Ureter (tissue), 1 donor: ENCODE data around the gene RALGAPA2. TPM values are rescaled to one million over a fixed set of nuclear protein-coding genes. Genes with fewer than 3 reads are reported as not detected.

Experiments
- DNase-seq: peaks from one replicate; pipeline ENCODE4 v3.0.0-alpha.2; 2020; ENCODE audit warnings: low spot score
- total RNA-seq: library from RNA; stranded (reverse); gene quantifications from one replicate; pipeline ENCODE4 v1.2.4, GENCODE V29; 2023
- donor health status: DM: yes; HTN: yes; CAD: no.

The RALGAPA2 gene
- total RNA-seq, 1 donor from 2014 or later = 107 TPM

- DNase-seq = no peak
Measured at GRCh38 chr20:20404633-20405032, 307.8 kb downstream of the RALGAPA2 start.

DNA sequence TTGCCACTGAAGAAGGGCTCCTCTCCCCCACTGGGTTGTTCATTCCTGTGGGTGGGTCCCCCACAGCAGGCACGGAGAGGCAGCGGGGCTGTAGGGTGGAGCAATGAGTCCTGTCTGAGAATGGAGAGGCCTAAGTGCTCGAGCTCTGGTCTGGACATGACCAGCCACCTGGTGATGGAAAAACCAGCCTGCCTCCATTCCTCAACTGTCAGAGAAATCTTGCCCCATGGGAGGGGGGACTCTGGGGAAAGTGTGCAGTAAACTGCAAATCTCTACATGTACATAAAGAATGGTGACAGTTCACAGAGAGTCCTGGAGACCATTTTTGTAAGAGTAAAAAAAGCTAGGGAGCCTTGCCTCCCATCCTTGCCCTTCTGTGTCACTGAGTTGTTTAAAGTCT lies 310.5 kb downstream of the RALGAPA2 start:
- DNase-seq = no peak

DNA sequence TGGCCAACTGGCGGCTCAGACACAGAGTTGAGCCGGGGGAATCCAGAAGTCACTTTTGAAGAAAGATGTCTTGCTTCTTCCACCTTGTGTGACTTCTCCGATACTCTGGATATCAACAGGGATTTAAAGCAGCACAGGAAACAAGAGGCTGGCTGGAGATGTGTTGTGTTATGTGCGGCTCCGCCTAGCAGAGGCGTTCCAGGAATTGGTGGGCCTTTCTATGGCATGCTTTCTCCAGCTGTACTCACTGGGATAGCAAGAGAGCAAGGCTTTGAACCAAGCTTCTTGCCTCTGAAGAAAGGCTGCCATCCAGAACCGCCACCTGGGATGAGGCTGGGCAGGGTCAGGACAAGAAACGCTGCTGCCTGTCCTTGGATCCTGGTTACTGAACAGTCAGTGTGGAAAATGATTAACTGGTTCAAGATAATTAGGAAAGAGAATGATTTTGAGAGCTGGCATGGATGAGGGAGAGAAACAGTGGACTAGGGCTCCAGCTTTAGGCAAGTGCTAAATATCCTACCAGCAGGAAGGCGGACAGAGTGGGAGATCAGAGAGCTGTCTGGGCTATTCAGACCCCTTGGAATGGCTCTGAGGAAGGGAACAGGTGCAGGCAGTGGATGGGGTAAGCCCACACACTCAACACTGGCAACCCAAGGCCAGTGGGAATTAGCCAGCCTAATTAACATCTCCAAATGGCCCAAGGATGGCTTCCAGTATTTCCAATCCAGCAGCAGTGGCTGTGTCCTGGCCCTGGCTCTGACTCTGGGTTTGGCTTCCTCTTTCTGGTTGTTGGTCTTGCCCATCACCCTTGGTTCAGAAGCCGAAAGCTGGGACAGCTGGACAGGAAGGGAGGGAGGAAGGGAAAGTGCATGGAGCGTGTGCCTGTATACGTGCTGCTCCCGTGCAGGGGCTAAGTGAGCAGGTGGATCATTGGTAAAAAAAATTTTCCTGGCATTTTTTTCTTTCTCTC lies 312.6 kb downstream of the RALGAPA2 start:
- DNase-seq = no peak

DNA sequence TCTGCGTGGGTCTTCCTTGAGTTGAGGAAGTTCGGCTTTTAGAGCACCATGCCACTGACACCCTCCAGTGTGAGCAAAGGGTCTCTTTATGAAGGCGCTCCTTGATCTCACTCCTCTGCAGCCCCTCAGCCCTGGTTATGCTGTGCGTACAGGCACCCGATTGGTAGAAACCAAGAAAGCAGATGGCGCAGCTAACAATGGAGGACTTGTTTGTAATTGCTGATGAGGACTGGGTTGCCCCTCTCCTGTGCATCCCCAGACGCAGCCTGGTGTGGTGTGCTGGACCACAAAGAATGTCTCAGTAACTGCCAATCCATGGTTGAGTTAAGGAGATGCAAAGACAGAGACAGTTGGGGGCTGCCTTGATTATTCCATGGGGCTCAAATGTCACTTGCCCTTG lies 314.3 kb downstream of the RALGAPA2 start:
- no peak for DNase-seq

DNA sequence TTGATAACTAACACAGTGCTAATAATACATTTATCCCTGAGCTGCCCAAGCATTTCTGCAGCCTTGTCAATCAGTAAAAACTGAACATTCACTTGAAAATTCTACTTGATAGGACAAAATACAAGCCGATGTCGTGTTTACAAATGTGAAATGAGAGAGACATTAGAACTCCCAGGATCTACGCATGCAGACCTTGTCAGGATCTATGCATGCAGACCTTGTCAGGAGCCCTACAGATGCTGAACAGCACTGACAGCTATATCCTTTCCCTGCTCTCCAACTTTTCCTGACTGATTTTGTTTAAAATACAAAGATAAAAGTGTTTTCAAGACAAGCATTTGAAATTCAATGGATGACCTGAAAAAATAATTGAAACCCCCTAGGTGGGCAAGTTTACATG lies 315.6 kb downstream of the RALGAPA2 start:
- no peak for DNase-seq

DNA sequence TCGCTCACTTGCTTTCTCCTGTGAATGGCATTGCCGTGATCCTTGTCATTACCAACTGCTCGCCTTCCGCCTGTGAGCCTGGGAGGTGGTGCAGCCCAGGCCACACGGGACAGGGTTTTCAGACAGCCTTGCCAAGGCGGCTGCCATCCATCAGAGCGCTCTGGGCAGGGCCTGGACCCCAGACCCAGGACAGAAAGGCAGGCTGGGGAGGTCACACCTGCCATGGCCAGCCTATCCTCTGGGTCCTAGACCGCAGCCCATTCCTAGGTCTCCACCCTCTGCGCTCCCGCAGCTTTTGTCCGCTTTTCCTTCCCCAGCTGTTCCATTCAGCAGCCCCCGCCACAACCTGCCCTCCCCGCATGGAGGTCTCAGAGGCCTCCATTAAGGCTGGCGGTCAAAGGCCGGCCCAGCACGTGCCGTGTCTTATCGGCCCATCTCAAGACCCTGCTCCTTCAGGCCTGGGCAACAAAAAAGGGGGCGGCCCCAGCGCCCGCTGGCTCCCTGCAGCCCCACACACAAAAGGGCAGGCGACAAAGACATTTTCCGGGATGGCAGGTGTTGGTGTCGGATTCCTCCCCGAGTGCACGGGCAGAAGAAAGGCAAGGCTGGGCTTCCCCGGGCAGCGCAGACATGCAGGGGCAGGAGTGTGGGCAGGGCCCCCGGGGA lies 316.4 kb downstream of the RALGAPA2 start:
- no peak for DNase-seq

GRCh38 chr20:20395087-20395486 lies 317.4 kb downstream of the RALGAPA2 start:
- no peak for DNase-seq

- DNase-seq = no peak
Measured at GRCh38 chr20:20393207-20394120, 319.0 kb downstream of the RALGAPA2 start.

DNA sequence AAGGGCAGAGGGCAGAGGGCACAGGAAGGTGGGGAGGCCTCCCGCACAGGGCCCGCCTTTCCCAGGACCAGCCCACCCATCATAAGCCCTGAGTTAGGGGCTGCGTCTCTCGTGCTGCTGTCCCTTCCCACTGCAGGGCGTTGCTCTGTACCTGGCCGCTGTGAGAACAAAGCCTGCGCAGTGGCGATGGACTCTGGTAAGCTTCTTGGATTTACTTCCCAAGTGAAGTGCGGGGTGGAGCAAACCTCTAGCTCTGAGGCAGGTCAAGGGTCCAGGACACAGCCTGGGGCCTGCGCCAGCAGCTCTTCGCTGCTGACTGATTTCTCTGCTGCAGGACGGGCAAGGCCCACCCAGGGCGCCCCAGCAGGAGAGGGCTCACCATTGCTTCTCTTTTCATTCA lies 320.7 kb downstream of the RALGAPA2 start:
- DNase-seq = no peak

DNA sequence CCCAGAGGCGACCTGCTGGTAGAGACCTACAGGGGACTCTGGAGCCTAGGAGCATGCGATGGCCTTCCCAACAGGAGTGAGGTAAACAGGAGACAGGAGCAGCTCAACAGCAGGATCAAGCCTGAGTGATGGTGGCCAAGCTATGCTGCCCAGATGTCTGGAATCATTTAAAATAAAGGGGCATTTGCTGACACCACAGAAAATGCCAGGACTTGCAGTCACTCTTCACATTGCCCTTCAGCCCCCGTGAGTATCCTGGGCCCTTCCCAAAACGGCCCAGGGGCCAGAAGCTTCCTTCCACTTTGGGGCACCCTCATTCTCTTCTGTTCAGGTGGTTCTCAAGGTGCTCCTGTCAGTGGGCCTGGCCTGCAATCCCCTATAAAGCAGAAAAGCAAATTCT lies 321.3 kb downstream of the RALGAPA2 start:
- DNase-seq = no peak

DNA sequence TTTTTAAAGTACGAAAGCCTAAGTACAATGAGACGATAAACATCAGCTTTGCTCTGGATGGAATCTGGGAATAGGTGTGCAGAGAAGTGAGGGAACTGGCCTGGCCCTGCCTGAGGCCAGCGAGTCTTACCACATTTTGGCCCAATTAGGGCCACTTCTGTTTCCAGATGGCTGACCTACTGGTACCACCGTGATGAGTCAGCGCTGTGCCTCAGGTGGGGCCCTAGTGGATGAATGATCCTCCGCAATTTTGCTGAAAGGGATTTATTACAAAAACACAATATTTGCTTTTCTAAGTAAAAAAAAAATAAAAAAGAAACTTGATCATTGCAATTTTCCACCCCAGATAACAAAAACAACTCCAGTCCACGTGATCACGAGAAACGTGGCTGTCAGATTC lies 322.1 kb downstream of the RALGAPA2 start:
- no peak for DNase-seq

DNA sequence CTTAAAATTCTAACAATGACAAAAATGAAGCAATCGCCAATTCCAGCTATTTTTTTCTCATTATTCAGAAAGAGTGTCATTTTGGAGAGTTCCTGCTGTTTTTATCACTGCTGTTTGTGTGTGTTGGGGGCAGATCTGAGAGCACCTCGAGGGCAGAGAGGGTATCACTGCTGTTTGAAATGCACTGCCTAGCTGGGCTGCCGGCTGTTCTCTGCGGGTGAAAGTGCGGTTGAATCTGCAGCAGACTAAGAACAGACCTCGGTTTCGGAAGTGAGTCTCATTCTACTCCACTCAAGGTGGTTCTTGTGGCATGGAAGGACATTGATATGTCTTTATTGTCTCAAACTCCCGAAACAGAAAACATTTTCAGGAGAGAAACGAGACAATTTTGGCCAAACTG lies 326.3 kb downstream of the RALGAPA2 start:
- DNase-seq = no peak

DNA sequence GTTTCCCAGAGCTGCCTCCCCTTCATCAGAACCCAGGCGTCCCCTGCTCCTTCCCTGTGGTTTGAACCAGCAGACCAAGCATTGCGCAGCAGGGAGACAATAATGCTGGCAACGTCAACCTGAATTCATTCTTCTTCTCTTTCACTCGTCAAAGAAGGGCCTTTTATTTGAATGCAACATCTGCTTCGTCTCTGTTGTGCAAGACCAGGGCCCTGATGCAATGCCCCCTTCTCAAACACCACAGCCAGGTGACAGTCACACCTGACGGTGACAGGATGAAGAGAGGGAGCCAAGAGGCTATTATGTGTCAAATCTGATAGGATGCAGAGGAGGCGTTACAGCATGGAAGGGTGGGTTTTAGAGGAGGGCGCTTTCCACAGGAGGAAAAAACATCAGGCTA lies 336.6 kb downstream of the RALGAPA2 start:
- DNase-seq = no peak

DNA sequence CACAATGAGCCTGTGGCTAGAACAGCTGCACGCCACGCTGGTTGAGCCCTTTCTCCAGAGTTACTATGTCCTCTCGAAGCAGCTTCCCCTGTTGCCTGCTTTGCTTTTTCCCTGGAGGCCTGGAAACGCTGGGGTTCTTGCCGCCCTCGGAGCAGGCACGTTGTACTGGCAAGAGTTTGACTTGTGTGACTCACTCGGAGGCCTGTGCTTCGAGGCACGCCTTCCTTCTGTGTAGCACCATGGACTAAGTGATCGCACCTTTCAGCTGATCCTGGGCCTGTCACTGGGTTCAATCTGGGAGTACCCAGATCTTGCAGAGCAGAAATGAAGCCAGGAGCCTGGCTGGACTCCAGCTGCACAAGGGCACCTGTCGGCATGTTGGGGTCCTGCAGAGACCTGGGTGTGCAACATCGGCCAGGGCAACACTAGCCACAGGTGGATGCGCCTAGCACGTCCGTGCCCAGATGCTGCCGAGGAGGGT lies 339.3 kb downstream of the RALGAPA2 start:
- DNase-seq = no peak

DNA sequence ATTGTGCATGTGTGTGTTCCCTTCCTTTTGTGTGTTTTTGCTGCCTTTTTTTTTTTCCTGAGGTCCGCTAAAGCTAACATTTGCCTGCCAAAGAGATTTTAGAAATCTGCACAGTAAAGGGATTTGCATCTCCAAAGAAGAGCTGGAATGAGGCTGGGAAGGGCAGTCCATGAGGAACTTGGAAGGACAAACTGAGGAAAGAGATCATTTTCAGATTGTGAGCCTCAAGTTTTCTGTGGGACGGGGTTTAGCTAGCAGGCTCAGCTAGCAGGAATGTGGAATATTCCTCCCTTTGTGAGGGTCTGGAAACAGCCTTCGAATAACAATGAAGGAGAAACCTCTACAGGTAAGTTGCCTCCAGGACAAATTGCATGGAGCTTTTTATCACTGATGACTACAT lies 340.8 kb downstream of the RALGAPA2 start:
- DNase-seq = no peak

DNA sequence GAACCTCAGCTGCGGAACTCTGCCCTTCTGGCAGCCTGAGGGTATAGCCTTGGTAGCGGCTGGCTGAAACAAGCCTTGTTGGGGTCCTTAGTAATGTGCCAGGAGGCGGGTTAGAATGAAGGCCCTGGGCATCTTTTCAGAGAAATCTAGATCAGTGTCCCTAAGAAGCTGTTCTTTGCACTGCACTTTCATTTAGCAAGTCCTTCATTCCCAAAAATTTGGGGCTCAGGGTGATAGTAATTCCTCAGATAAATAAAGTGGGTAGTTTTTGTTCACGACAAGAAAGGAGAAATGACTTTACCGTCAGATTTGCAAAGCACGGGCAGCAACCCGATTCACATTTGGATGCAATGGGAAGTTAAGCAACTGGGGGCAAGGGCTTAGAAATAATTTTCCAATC lies 341.4 kb downstream of the RALGAPA2 start:
- no peak for DNase-seq

- no peak for DNase-seq
Measured at GRCh38 chr20:20370094-20370575, 342.3 kb downstream of the RALGAPA2 start.

- no peak for DNase-seq
Measured at GRCh38 chr20:20369250-20370093, 343.0 kb downstream of the RALGAPA2 start.

- no peak for DNase-seq
Measured at GRCh38 chr20:20368418-20369249, 343.8 kb downstream of the RALGAPA2 start.
